ENCODE results near the gene GNG14. TPM values are rescaled to one million over a fixed set of nuclear protein-coding genes. Genes with fewer than 3 reads are reported as not detected.

The GNG14 gene
- total and polyA plus RNA-seq, 2 of the 13 experiments (the other 11 are each of a cell fraction or from before 2014, with no cell fraction given) = not detected

DNA sequence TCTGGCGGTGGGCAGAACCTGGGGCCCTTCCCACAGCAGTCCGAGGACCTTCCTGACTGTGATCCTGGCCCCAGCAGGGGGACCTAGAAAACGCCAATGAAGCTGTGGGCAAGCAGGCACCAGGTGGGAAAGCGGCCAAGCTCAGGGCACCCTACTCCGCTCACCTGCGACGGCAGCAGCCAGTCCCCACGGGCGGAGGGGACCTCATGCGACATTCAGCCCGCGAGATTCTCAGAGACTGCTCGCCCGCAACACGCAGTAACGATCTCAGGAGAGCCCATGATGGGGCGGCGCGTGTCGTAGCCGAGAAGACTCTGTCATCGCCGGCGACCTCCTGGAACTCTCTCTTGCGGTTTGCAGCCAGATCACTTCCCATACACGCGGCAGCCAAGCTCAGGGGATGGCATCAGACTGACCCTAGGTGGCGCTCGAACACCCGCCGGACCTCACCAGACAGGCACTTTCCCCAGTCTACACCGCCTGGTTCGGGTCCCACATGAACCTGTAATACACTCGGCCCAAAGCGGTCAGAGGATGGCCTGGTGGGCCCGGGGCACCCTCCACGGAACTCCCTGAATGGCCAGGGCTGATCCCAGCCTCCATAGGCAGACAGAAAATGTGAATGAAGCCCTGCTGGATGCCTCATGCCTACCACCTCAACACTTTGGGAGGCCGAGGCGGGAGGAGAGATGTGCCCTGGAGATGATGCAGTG is 47.7 kb upstream of the GNG14 start:
- TSS peak; percentile 55 for BruUV-seq (replicated peaks)
- POLR2A ChIA-PET = interaction anchor here (1.0 to 1.3 kb wide), 2 partner anchors 29 kb away, joined by 5 to 10 read pairs; partner anchors contain the start of genes ZNF490 and ZNF791
- peak; percentile 67 for DNase-seq (ENCODE audit: low spot score)
- TF ChIP-seq ZNF317 (CRISPR knock-in tag; IDR thresholded peaks at IDR 0.05) (0 out of 2 replicates have a peak, but pooled peaks have one; percentile 27), CBFB (CRISPR knock-in tag; IDR thresholded peaks at IDR 0.05) (peak; percentile 75), ZNF333 (CRISPR knock-in tag; IDR thresholded peaks at IDR 0.05; ENCODE audit: borderline replicate concordance) (0 out of 2 replicates have a peak, but pooled peaks have one; percentile 49), ATF7-NPFF (CRISPR knock-in tag; IDR thresholded peaks at IDR 0.05; ENCODE audit: low read depth) (no peak), NRL (CRISPR knock-in tag; IDR thresholded peaks at IDR 0.05; ENCODE audit: borderline replicate concordance) (peak; percentile 50; the same call in 1 of the 2 replicates), MXD4 (CRISPR knock-in tag; IDR thresholded peaks at IDR 0.05) (0 out of 2 replicates have a peak, but pooled peaks have one; percentile 38), NKX3-1 (CRISPR knock-in tag; IDR thresholded peaks at IDR 0.05) (0 out of 2 replicates have a peak, but pooled peaks have one; percentile 23), ELF3 (CRISPR knock-in tag; IDR thresholded peaks at IDR 0.05) (peak; percentile 50; the same call in 1 of the 2 replicates), GABPB1 (CRISPR knock-in tag; IDR thresholded peaks at IDR 0.05) (peak; percentile 49), PLRG1 (conservative IDR thresholded peaks at IDR 0.05) (no peak), MXD1 (CRISPR knock-in tag; IDR thresholded peaks at IDR 0.05) (0 out of 2 replicates have a peak, but pooled peaks have one; percentile 32), SETDB1 (CRISPR knock-in tag; IDR thresholded peaks at IDR 0.05; ENCODE audit: borderline replicate concordance) (no peak), ESRRA (CRISPR knock-in tag; IDR thresholded peaks at IDR 0.05; ENCODE audit: low read depth) (0 out of 2 replicates have a peak, but pooled peaks have one; percentile 38), ZNF235 (CRISPR knock-in tag; IDR thresholded peaks at IDR 0.05; ENCODE audit: borderline replicate concordance) (0 out of 2 replicates have a peak, but pooled peaks have one; percentile 42), IRF2 (CRISPR knock-in tag; IDR thresholded peaks at IDR 0.05) (peak; percentile 46; the same call in 1 of the 2 replicates), ZNF354B (CRISPR knock-in tag; IDR thresholded peaks at IDR 0.05) (no peak), ZNF510 (CRISPR knock-in tag; IDR thresholded peaks at IDR 0.05; ENCODE audit: low read depth) (0 out of 2 replicates have a peak, but pooled peaks have one; percentile 53), ZBTB38 (CRISPR knock-in tag; IDR thresholded peaks at IDR 0.05) (peak; percentile 98), NFKBIZ (CRISPR knock-in tag; IDR thresholded peaks at IDR 0.05) (peak; percentile 43; the same call in 1 of the 2 replicates), ZNF792 (CRISPR knock-in tag; IDR thresholded peaks at IDR 0.05) (0 out of 2 replicates have a peak, but pooled peaks have one; percentile 26), ZNF274 (CRISPR knock-in tag; IDR thresholded peaks at IDR 0.05) (peak; percentile 68; the same call in 1 of the 2 replicates), ZNF768 (CRISPR knock-in tag; IDR thresholded peaks at IDR 0.05) (peak; percentile 41; the same call in 1 of the 2 replicates), NBN (conservative IDR thresholded peaks at IDR 0.05) (no peak), THAP11 (CRISPR knock-in tag; IDR thresholded peaks at IDR 0.05) (peak; percentile 25; the same call in 1 of the 2 replicates), KLF13 (CRISPR knock-in tag; IDR thresholded peaks at IDR 0.05) (0 out of 2 replicates have a peak, but pooled peaks have one; percentile 37)
- TF ChIP-seq, protein P1, sequence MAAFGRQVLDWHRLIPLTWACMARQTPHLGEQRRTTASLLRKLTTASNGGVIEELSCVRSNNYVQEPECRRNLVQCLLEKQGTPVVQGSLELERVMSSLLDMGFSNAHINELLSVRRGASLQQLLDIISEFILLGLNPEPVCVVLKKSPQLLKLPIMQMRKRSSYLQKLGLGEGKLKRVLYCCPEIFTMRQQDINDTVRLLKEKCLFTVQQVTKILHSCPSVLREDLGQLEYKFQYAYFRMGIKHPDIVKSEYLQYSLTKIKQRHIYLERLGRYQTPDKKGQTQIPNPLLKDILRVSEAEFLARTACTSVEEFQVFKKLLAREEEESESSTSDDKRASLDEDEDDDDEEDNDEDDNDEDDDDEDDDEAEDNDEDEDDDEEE (CRISPR knock-in tag; IDR thresholded peaks at IDR 0.05) = 0 out of 2 replicates have a peak, but pooled peaks have one; percentile 41

More for the DNA sequence above, 47.7 kb upstream of the GNG14 start:
- peak overlapping the region; percentile 69 for H3K4me2 ChIP-seq (ENCODE audit: low read depth, low read length)
- intact Hi-C loops (cut with micrococcal nuclease; ENCODE audit: unreplicated experiment) = no loop called here
- 43% methylated on average over 29 of the region's 39 CpGs for WGBS (ENCODE audit: low lambda C conversion rate)
- H3K9ac ChIP-seq (ENCODE audit: insufficient read depth, low read depth, low read length) = peak overlapping the region; percentile 59
- in situ Hi-C loops (cut with HindIII; ENCODE audit: extremely low pct_ligation_motif_present, low pct_unique_long_range_greater_than_20kb) = no loop called here
- H3K36me3 ChIP-seq (replicated peaks in 1 of 2; ENCODE audit: control insufficient read depth in 1 of 2, insufficient read depth in 2 of 2, low read length in 2 of 2) = no peaks in the 10 kb centered on the region
- H3K4me3 ChIP-seq (replicated peaks in 1 of 3; ENCODE audit: insufficient read depth in 1 of 3, low read depth in 2 of 3, low read length in 3 of 3) = peak overlapping the region in 2 of 3 experiments; percentile 42 to 46; a peak in 5 of 6 replicates
- no peaks in the 10 kb centered on the region for H3K27me3 ChIP-seq (ENCODE audit: control insufficient read depth in 1 of 2, insufficient read depth in 2 of 2, low read length in 2 of 2)
- H2AFZ ChIP-seq (ENCODE audit: low read length) = peak overlapping the region; percentile 59
- FAIRE-seq = peak; percentile 72
- H4K20me1 ChIP-seq (ENCODE audit: insufficient read depth, low read length) = no peaks in the 10 kb centered on the region
- peak; percentile 93 for ATAC-seq
- peaks cover 11% of the 10 kb centered on the region; the same call in 1 of the 2 replicates for H3K4me1 ChIP-seq (ENCODE audit: insufficient read depth, low read length)
- H3K79me2 ChIP-seq (ENCODE audit: insufficient read depth, low read length) = no peaks in the 10 kb centered on the region
- CTCF ChIA-PET (ENCODE audit: low intra/inter-chr PET ratio, low total read pairs) = interaction anchor here (1.1 to 1.4 kb wide), 2 partner anchors 32 to 76 kb away, joined by 3 to 5 read pairs; no protein-coding TSS in a partner anchor
- no peaks in the 10 kb centered on the region for H3K9me3 ChIP-seq (ENCODE audit: low read length)
- H3K27ac ChIP-seq (ENCODE audit: extremely low read length, insufficient read depth, low read length) = peak overlapping the region; percentile 9
